Gastroesophageal sphincter (tissue), 3 donors: ENCODE data around the gene CDYL.

Experiments used
- POLR2AphosphoS5 ChIP-seq: sonication (generic); formaldehyde crosslinking; IDR thresholded peaks from one replicate; pipeline ENCODE4 v1.6.1; 2017; ENCODE audit warnings: antibody characterized with exemption
- TF ChIP-seq, protein P1 (sequence below), 4 experiments: fragments of 200-600 bp in 2 of 4; fragments of 450-650 bp in 2 of 4; sonication (generic) in 1 of 4; IDR thresholded peaks; one replicate each; pipeline ENCODE4 v1.5.1; 2017 to 2019; ENCODE audit warnings: antibody characterized with exemption in 4 of 4, mild to moderate bottlenecking in 2 of 4, moderate library complexity in 2 of 4

DNA sequence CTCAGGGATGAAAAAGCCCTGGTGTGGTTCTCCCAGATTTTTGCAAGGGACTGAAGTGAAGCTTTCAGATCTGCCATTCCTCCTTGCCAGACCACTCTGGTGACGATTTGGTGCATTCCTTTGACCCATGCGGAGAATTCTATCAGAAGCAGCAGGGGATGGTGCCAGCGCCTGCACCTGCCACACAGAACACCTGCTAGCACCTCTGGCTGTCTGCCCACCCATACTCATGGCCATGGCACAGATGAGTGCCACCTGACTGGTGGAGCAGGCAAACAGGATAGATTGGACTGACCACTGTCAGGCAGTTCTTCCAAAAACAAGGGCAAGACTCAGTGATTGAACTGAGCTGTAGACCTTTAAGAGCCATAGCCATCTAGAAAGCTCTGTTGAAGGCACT, 107.1 kb downstream of the CDYL start:
- TF ChIP-seq, protein P1, sequence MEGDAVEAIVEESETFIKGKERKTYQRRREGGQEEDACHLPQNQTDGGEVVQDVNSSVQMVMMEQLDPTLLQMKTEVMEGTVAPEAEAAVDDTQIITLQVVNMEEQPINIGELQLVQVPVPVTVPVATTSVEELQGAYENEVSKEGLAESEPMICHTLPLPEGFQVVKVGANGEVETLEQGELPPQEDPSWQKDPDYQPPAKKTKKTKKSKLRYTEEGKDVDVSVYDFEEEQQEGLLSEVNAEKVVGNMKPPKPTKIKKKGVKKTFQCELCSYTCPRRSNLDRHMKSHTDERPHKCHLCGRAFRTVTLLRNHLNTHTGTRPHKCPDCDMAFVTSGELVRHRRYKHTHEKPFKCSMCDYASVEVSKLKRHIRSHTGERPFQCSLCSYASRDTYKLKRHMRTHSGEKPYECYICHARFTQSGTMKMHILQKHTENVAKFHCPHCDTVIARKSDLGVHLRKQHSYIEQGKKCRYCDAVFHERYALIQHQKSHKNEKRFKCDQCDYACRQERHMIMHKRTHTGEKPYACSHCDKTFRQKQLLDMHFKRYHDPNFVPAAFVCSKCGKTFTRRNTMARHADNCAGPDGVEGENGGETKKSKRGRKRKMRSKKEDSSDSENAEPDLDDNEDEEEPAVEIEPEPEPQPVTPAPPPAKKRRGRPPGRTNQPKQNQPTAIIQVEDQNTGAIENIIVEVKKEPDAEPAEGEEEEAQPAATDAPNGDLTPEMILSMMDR (IDR thresholded peaks at IDR 0.05): no peak
- TF ChIP-seq POLR2AphosphoS5: no peak
